Activated T-cell treated with anti-CD3 and anti-CD28 coated beads, Interleukin-2, amount 50 U/mL, for 24 hours (primary cell): Measurements from ENCODE around the gene BANP.

Experiments
- DNase-seq: peaks from one replicate; pipeline ENCODE4 v3.0.0-alpha.2; 2020
- H3K27ac Mint-ChIP-seq: 2 replicates; pipeline ENCODE4 v1.8.0; 2020; ENCODE audit warnings: mild to moderate bottlenecking, mixed read lengths
- H3K27me3 Mint-ChIP-seq: 2 replicates; pipeline ENCODE4 v1.8.0; 2020; ENCODE audit warnings: mixed read lengths
- H3K36me3 Mint-ChIP-seq: 2 replicates; pipeline ENCODE4 v1.8.0; 2020; ENCODE audit warnings: low read depth, mixed read lengths
- H3K4me1 Mint-ChIP-seq: 2 replicates; pipeline ENCODE4 v1.8.0; 2020; ENCODE audit warnings: low read depth, mixed read lengths
- H3K4me3 Mint-ChIP-seq: 2 replicates; pipeline ENCODE4 v1.8.0; 2020; ENCODE audit warnings: mild to moderate bottlenecking, moderate library complexity, mixed read lengths
- H3K9me3 Mint-ChIP-seq: 2 replicates; pipeline ENCODE4 v1.8.0; 2020; ENCODE audit warnings: mixed read lengths

The BANP gene

DNA sequence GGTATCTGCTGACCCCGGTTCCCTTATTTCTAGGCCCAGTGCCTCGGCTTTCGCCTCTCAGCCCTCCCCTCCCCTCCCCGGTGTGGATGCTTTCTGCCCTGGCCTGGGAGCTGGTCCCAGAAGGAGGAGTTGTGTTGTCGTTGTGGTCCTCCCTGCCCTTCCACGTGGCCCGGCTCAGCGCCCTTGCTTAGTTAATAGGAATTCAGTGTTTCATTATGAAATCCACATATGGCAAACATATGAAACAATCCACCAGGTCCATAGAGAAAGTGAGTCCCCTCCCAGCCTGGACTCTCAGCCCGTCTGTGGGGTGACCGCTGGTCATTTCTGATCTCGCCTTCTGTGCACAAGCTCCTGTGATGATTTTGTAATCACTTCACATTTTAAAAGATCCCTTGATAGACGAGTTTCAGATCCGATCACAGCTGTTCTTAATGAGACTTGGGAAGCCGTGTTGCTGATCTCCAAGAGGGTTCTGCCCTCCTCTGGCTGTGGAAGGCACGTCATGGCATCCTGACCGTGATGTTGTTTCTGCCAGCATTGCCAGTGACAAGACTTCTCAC is 112.1 kb downstream of the BANP start:
- H3K4me3 Mint-ChIP-seq: no peak overlapping the region
- H3K27me3 Mint-ChIP-seq: no peaks in the 10 kb centered on the region
- peaks cover 62% of the 10 kb centered on the region for H3K36me3 Mint-ChIP-seq
- H3K9me3 Mint-ChIP-seq: no peaks in the 10 kb centered on the region
- DNase-seq: no peak
- no peak overlapping the region for H3K27ac Mint-ChIP-seq
- no peaks in the 10 kb centered on the region for H3K4me1 Mint-ChIP-seq

DNA sequence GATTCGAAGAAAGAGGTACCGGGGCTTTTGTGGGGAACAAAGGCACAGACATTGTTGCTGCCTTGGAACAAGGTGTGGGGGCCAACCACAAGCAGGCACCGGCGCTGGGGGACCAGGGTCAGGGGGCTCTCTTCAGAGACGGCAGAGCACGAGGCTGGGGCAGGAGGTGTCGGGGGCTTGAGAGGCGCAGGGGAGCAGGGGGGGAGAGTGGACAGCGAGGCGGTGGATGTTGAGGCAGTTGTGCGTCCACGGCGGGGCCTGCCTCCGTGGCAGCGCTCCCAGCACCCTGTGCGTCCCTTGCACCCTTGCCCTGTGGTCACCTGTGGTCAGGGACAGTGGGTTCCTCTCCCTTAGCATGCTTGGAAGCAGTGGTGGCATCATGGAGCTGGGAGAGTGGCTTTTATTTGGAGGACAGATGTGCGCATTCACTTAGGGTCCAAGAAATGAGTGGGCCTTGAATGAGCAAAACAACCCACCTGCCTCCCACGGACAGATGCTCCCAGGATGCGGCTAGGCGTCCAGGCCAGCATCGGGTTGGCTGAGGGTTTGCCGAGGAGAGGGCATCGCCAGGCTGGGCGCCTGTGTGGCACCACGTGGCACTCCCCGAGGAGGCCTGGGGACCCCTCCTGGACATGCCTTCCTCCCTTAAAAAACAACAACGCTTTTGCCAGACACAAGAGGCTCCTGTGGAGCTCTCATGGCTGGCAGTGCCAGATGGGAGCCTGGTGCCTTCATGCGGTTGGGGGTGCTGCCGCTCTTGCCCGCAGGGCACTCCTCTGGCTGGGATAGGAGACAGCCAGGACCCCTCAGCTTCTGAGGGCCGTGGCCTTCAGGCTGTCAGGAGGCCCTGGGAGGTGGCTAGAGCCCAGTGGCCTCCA is 113.0 kb downstream of the BANP start:
- H3K36me3 Mint-ChIP-seq: peaks cover 62% of the 10 kb centered on the region
- H3K4me1 Mint-ChIP-seq: no peaks in the 10 kb centered on the region
- no peak overlapping the region for H3K4me3 Mint-ChIP-seq
- no peaks in the 10 kb centered on the region for H3K27me3 Mint-ChIP-seq
- no peak for DNase-seq
- no peaks in the 10 kb centered on the region for H3K9me3 Mint-ChIP-seq
- no peak overlapping the region for H3K27ac Mint-ChIP-seq

DNA sequence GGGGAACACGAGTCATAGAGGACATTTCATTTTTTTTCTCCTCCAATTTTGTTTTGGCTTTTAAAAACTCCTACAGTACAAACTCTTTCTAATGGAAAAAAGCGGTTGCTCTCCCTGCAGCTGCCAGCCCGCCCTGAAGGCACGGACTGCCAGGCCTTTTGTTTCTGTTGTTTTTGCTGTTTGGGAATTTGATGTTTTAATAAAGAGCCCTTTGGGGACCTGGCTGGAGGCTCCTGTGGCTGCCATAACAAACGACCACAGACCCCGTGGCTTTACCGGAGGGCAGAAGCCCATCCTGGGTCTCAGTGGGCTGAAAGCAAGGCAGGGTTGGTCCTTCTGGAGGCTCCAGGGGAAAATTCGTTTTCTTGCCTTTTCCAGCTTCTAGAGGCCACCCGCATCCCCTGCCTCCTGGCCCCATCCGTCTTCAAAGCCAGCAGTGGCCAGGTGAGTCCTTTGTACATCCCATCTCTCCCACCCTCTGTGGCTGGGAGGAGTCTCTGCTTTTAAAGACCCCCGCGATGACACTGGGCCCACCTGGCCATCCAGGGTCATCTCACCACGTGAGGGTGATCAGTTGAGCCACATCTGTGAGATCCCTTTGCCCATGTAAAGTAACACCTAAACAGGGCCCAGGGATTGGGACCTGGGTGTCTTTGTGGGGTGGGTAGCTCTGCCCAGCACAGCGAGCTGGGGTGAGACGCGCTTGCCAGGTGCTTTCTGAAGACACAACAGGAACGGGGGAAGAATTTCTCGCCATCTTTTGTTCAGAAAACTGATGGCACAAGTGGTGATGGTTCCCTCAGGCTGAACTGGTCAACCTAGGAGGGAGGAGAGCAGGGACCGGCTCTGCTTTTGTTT is 113.9 kb downstream of the BANP start:
- no peak overlapping the region for H3K4me3 Mint-ChIP-seq
- DNase-seq: no peak
- no peaks in the 10 kb centered on the region for H3K4me1 Mint-ChIP-seq
- H3K27ac Mint-ChIP-seq: peak overlapping the region; percentile 8
- no peaks in the 10 kb centered on the region for H3K9me3 Mint-ChIP-seq
- H3K36me3 Mint-ChIP-seq: peaks cover 62% of the 10 kb centered on the region
- no peaks in the 10 kb centered on the region for H3K27me3 Mint-ChIP-seq

DNA sequence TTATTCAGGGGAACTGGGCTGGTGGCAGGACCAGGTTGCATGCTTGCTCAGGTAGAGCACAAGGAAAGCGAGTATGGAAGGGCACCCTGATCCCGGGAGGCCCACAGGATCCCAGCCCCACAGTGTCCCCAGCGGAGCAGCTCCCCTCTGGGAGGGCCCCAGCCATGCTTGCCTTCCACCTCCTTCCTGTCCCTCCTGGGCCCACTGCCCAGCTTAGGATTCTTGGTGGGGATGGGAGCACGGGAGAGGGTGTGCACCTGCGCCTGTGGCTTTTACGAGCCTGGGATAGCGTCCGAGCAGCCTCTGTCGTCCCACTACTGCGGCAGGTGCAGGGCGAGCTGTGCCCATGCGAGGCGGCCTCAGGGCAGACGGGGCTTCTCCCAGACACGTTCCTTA is 114.5 kb downstream of the BANP start:
- no peak for DNase-seq
- Mint-ChIP-seq H3K9me3 (no peaks in the 10 kb centered on the region), H3K36me3 (peaks cover 63% of the 10 kb centered on the region), H3K4me1 (no peaks in the 10 kb centered on the region), H3K4me3 (no peak overlapping the region), H3K27ac (no peak overlapping the region), H3K27me3 (no peaks in the 10 kb centered on the region)

DNA sequence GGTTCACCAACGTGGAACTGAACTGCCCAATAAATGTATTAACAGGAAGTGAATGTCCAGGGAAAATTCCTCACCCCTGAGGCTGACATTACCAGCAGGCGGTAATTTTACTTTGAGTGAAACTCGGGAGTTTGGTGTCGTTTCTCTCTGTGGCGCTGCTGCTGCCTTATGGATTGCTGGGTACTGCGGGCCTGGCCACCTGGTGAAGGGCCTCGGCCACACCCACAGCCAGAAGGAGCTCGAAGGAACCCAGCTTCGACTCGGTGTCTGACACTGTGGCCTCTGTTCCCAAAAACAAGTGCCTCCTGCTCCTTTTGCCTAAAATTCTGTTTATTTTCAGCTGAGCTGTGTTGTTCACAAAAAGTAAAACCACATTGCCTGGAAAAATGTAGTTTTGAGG is 115.0 kb downstream of the BANP start:
- no peaks in the 10 kb centered on the region for H3K4me1 Mint-ChIP-seq
- H3K27me3 Mint-ChIP-seq: no peaks in the 10 kb centered on the region
- H3K4me3 Mint-ChIP-seq: no peak overlapping the region
- H3K36me3 Mint-ChIP-seq: peaks cover 64% of the 10 kb centered on the region
- H3K9me3 Mint-ChIP-seq: no peaks in the 10 kb centered on the region
- DNase-seq: no peak
- no peak overlapping the region for H3K27ac Mint-ChIP-seq

DNA sequence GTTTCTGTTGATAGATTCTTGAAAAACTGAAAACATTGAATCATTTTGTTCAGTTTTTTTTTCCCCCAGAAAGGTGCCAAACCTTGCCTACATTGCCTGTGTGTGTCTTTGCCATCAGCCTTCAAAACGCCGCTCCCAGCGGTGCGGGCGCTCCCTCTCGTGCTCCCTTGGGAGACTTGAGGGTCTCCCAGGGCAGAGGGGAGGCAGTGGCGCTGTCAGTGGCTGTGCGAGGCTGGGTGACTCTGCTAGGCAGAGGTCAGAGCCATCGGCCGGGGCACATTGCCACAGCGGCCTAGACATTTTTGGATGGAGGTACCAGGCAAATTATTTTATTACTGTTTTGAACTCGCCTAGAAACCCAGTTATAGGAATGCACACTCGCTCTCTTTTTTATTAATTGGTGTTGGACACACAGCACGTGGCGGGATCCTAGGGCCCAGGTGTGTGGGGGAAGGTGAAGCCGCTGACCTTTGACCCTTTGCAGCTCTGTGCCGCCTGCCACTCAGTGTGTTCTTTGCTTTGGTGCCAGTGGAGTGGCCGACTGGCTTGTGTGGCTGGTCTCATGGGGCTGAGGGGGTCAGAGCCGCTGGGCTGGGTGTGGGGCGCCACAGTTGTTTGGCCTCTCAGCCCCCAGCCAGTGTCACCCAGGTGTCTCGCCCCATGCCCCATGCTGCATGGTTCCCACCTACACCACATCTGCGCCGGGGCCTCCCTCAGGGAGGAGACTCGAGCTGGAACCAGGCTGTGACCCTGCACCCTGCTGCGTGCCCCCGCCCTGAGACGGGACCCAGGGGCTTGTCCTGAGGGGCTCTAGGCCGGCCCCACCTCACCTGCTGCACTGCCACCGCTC is 115.7 kb downstream of the BANP start:
- no peak overlapping the region for H3K4me3 Mint-ChIP-seq
- no peak for DNase-seq
- H3K36me3 Mint-ChIP-seq: peaks cover 66% of the 10 kb centered on the region
- H3K9me3 Mint-ChIP-seq: no peaks in the 10 kb centered on the region
- H3K4me1 Mint-ChIP-seq: no peaks in the 10 kb centered on the region
- no peak overlapping the region for H3K27ac Mint-ChIP-seq
- H3K27me3 Mint-ChIP-seq: no peaks in the 10 kb centered on the region

DNA sequence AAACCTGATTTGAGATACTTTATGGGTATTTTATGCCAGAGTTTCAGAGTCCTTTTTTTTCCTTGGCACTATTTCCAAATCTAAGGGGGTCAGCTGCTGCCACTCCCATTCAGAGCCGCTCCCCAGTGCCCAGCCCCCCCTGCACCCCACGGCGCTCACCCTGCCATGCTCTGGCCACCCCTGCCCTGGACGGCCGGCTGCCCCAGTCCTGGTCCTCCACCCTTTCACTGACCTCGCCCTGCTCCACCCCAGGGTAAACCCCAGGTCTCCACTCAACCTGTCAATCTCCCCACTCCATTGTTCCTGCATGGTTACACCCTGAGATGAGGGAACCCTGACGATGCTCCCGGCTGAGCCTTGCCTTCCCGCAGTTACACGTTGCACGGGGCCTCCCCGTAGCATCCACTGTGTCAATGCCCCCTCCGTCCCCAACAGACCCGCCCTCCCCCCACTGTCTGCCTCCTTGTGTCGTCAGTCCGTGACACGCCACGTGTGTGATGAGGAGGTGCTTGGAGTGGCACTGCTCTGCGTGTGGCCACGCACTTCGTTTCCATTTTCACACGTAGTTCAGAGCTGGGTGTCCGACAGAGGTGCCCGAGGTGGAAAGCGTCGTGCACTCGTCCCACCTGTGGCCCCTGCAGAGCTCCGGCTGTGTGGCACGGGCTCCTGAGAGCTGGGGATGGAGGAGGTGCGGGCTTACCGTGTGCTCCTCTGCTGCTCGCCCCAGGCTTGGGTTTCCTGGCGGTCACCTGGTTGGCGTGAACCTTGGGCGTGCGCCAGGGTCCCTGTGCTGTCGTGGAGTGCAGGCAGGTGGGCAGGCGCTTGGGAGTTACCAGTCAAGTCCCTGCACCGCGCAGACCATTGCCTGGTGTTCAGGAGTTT is 116.5 kb downstream of the BANP start:
- no peaks in the 10 kb centered on the region for H3K27me3 Mint-ChIP-seq
- peaks cover 65% of the 10 kb centered on the region for H3K36me3 Mint-ChIP-seq
- H3K27ac Mint-ChIP-seq: no peak overlapping the region
- H3K4me3 Mint-ChIP-seq: no peak overlapping the region
- H3K4me1 Mint-ChIP-seq: no peaks in the 10 kb centered on the region
- DNase-seq: no peak
- no peaks in the 10 kb centered on the region for H3K9me3 Mint-ChIP-seq

DNA sequence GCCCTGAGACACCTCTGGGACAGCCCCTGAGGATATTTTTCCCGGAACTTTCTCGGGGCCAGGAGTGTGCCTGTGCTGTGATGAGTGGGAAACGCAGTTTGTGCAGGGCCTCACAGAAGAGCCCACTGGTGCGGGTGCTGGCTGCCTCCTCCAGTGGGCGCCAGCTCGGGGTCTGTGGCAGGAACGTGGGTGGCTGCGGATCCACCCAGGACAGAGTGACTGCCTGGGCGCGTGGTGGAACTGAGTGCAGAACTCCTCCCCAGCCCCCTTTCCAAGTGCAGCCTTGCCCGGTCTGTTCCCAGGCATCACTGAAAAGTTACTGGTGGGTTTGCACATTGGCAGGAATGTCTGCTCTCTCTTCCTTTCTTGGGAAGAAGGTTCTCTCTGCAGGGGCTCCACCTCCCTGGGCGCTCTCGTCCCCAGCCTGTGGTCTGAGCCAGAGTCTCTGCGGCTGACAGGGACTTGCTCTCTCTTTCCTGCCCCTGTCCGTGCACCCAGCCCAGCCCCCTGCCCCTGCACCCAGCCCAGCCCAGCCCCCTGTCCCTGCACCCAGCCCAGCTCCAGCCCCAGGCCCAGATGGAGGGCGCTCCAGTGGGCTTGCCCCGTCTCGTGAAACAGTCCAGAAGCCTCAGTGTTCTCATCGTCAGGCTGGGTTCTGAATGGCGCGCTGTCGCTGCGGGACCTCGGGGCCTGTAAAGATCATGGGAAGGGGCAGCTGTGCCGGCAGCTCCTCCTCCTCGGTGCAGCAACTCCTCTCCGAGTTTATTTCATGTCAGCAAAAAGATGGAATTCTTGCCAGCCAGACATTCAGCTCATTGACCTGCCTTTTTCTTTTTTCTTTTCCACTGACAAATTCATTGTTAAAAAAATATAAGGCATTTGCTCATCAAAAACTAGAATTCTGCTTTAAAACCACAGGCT is 117.5 kb downstream of the BANP start:
- no peak overlapping the region for H3K4me3 Mint-ChIP-seq
- no peak for DNase-seq
- no peaks in the 10 kb centered on the region for H3K4me1 Mint-ChIP-seq
- H3K9me3 Mint-ChIP-seq: no peaks in the 10 kb centered on the region
- H3K27me3 Mint-ChIP-seq: no peaks in the 10 kb centered on the region
- no peak overlapping the region for H3K27ac Mint-ChIP-seq
- peaks cover 66% of the 10 kb centered on the region for H3K36me3 Mint-ChIP-seq

DNA sequence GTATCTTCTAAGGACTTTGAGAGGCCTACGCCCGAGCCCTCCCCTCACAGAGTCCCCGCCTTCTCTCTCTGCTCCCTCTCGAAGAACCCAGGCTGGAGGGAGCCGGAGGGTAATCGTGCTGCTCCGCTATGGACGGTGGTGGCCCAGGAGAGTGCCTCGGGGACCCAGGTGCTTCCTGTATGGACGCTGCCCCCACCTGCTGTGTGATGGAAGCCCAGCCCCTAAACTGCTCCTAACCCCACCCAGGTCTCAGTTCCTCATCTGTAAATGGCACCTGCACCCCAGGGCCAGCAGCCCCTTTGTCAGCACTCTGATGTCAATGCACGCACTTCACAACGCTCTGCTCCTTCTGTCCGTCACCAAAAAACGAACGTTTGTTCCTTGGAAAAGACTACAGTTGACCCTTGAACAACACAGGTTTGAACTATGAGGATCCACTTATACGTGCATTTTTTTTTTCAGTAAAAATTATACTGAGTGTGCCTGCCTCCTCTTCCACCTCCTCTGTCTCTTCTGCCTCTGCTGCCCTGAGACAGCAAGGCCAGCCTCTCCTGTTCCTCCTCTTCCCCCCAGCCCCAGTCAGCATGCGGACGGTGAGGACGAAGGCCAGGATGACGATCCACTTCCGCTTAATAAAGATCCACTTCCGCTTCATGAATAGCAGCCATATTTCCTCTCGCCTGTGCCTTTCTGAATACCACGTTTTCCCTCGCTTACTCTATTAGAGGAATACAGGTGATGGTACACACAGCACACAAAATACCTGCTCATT is 118.3 kb downstream of the BANP start:
- no peaks in the 10 kb centered on the region for H3K27me3 Mint-ChIP-seq
- no peaks in the 10 kb centered on the region for H3K9me3 Mint-ChIP-seq
- H3K36me3 Mint-ChIP-seq: peaks cover 65% of the 10 kb centered on the region
- no peak overlapping the region for H3K27ac Mint-ChIP-seq
- no peak overlapping the region for H3K4me3 Mint-ChIP-seq
- no peaks in the 10 kb centered on the region for H3K4me1 Mint-ChIP-seq
- DNase-seq: no peak

DNA sequence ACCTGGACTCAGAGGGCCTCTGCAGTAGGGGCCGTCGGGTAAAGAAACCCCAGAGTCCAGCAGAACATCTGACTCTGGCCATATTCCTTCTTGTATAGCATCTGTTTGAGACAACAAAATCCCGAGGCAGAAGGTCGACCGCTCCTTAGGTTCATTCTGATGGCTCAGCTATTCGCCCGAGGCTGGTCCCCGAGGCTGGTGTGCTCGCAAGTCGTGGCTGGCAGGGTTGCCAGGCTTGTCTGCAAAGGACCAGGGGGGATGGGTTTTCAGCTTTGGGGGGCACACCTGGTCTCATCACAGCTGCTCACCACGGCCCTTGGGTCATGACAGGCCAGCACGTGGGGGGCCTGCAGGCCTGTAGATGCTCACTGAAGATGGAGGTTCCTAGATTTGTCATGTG is 119.1 kb downstream of the BANP start:
- H3K36me3 Mint-ChIP-seq: peaks cover 65% of the 10 kb centered on the region
- H3K27ac Mint-ChIP-seq: no peak overlapping the region
- DNase-seq: no peak
- H3K4me1 Mint-ChIP-seq: no peaks in the 10 kb centered on the region
- H3K9me3 Mint-ChIP-seq: no peaks in the 10 kb centered on the region
- no peaks in the 10 kb centered on the region for H3K27me3 Mint-ChIP-seq
- no peak overlapping the region for H3K4me3 Mint-ChIP-seq

DNA sequence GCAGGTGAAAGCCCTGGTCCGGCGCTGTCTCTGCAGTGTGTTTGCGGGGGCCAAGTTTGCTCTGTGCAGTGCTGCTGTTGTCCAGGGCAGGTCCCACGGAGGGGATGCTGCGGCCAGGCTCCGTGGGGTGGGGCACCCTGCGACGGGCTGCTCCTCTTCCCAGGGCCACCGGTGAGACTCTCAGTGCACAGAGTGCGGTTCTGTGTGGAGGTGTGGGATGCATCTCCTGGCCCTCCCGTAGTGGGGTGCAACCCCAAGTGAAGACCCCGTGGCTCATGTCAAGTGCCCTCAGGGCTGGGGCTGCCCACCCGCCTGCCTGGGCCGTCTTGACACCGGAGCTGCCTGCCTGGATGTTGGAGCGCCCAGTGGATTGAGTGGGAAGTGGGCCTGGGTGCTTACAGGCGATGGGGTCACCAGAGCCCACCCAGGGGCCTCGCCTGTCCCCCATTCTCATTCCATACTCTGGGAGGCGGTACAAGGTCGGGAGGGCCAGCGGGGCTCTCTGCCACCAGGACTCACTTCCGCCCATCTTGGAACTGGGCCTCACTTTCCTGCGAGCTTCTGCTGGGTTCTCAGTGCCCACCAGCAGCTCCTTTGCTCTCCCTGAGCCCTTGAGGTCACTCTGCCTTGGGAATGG is 119.9 kb downstream of the BANP start:
- peaks cover 68% of the 10 kb centered on the region for H3K36me3 Mint-ChIP-seq

DNA sequence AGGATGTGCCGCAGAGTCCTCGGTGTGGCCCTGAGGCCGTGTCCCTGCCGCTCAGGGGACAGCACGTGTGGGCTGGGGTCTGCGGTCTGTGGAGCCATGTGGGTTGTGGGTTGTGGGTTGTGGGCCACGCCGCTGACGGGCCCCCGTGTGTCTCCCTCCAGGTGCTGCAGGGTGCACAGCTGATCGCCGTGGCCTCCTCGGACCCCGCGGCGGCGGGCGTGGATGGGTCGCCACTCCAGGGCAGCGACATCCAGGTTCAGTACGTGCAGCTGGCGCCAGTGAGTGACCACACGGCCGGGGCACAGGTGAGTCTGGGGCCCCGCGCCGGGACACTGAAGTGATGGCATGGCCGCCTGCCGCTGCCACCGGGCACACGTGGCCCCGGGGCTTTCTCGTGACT is 120.7 kb downstream of the BANP start:
- no peaks in the 10 kb centered on the region for H3K4me1 Mint-ChIP-seq
- no peaks in the 10 kb centered on the region for H3K27me3 Mint-ChIP-seq
- no peak for DNase-seq
- H3K4me3 Mint-ChIP-seq: no peak overlapping the region
- H3K36me3 Mint-ChIP-seq: peaks cover 67% of the 10 kb centered on the region
- no peak overlapping the region for H3K27ac Mint-ChIP-seq
- H3K9me3 Mint-ChIP-seq: no peaks in the 10 kb centered on the region

More for the DNA sequence above, 119.9 kb downstream of the BANP start:
- Mint-ChIP-seq H3K9me3 (no peaks in the 10 kb centered on the region), H3K4me3 (no peak overlapping the region), H3K4me1 (no peaks in the 10 kb centered on the region), H3K27ac (no peak overlapping the region), H3K27me3 (no peaks in the 10 kb centered on the region)
- no peak for DNase-seq
